ENCODE data around the gene XYLT2.

GRCh38 chr17:50381260-50381815, 35.4 kb downstream of the XYLT2 start:
- TF ChIP-seq CTCF (IDR thresholded peaks at IDR 0.05) (no peak), POLR2A (IDR thresholded peaks at IDR 0.05) (no peak)

All from testis (tissue), 2 donors.